RWPE1 (cell line): ENCODE measurements around the gene MXD1.
"Not testable (repeated sequence)": the region's sequence is repeated elsewhere in the genome, so short reads cannot be mapped to it uniquely, and the experiment has no call there.

Experiments
- CTCF ChIA-PET: fragments of 350-600 bp; sonication (Branson Sonifier 250); formaldehyde crosslinking; extraction: SDS; loops from one replicate; lab custom pipeline; 2021; lab: Yijun Ruan, JAX
- POLR2A ChIA-PET: fragments of 400-600 bp; formaldehyde crosslinking; extraction: SDS; loops from one replicate; lab custom pipeline; 2020; ENCODE audit warnings: antibody characterized with exemption; ENCODE audit not compliant: low non-redundant PET; lab: Yijun Ruan, JAX
- DNase-seq: peaks from one replicate; pipeline ENCODE4 v3.0.0; 2012; ENCODE audit warnings: low spot score
- H3K27ac ChIP-seq: fragments of 450-650 bp; 2 replicates; pipeline ENCODE4 v1.5.1; 2017
- CTCF ChIP-seq: fragments of 450-650 bp; conservative IDR thresholded peaks from 2 replicates; pipeline ENCODE4 v1.5.1; 2017; ENCODE audit warnings: low read depth, mild to moderate bottlenecking

MXD1 gene

GRCh38 chr2:69914950-69915945 is at the start of gene MXD1:
MXD1 (plus strand) TSS chr2:69915109; CDS start chr2:69915331, 222 bp downstream.
- no peak for DNase-seq
- ChIA-PET POLR2A (interaction anchor here (0.6 to 2.7 kb wide), 12 partner anchors 153 to 1623 kb away, joined by 3 to 18 read pairs (median 4); partner anchors contain the start of gene SNRPG), CTCF (interaction anchor here (1.0 to 1.2 kb wide), 2 partner anchors 82 to 156 kb away, joined by 3 to 6 read pairs; no protein-coding TSS in a partner anchor)
- no peak for TF ChIP-seq CTCF
- peak within 1 kb of the TSS; percentile 86 for H3K27ac ChIP-seq

- TF ChIP-seq CTCF: no peak
- ChIA-PET POLR2A (no interaction called here), CTCF (no interaction called here)
- no peak for DNase-seq
- H3K27ac ChIP-seq: no peak overlapping the region
These were observed 26.5 kb upstream of the MXD1 start for GRCh38 chr2:69888451-69888850.

DNA sequence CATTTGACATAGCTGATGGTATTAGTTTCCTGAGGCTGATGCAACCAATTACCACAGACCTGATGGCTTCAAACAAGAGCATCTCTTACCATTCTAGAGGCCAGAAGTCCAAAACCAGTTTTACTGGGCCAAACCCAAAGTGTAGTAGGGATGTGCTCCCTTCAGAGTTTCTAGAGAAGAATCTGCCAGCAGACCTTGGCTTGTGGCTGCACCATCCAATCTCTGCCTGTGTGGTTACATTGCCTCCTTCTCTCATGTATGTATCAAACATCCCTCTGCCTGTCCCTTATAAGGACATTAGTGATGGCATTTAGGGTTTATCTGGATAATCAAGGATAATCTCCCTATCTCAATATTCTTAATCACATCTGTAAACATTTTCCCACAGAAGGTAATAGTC is 25.6 kb upstream of the MXD1 start:
- H3K27ac ChIP-seq: no peak overlapping the region
- ChIA-PET CTCF (no interaction called here), POLR2A (no interaction called here)
- TF ChIP-seq CTCF: no peak
- no peak for DNase-seq

- POLR2A ChIA-PET: no interaction called here
- no peak overlapping the region for H3K27ac ChIP-seq
- no peak for TF ChIP-seq CTCF
- CTCF ChIA-PET: interaction anchor here (0.7 kb wide), 1 partner anchor 438 kb away, joined by 3 read pairs; no protein-coding TSS in a partner anchor
- no peak for DNase-seq
These were observed 24.0 kb upstream of the MXD1 start for GRCh38 chr2:69890881-69891280.

- POLR2A ChIA-PET, H3K27ac ChIP-seq, DNase-seq, CTCF ChIA-PET: not testable (repeated sequence)
These were observed 22.0 kb upstream of the MXD1 start for GRCh38 chr2:69892838-69893424.

- CTCF ChIA-PET: interaction anchor here (1.1 to 1.7 kb wide), 2 partner anchors 58 to 169 kb away, joined by 3 to 5 read pairs; no protein-coding TSS in a partner anchor
- POLR2A ChIA-PET: interaction anchor here (0.6 kb wide), 1 partner anchor 20 kb away, joined by 3 read pairs; no protein-coding TSS in a partner anchor
- TF ChIP-seq CTCF: no peak
- peak; percentile 77 for DNase-seq
- peak within 1 kb of the TSS; percentile 88 for H3K27ac ChIP-seq
These were observed 21.0 kb upstream of the MXD1 start, which contains the start of gene SNRNP27 for GRCh38 chr2:69893684-69894551. SNRNP27 (plus strand) TSS chr2:69893956; CDS start chr2:69893985, 29 bp downstream.

DNA sequence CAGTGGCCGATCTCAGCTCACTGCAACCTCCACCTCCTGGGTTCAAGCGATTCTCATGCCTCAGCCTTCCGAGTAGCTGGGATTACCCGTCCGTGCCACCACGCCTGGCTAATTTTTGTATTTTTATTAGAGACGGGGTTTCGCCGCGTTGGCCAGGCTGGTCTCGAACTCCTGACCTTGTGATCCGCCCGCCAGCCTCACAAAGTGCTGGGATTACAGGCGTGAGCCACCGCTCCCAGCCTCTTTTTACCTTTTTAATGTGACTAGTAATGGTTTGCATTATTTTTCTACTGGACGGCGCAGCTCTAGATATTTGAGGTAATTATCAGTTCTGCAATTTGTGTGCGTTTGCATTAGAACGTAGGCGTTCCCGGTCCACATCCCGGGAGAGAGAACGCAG is 20.2 kb upstream of the MXD1 start:
- peak; percentile 13 for DNase-seq
- peak overlapping the region; percentile 88 for H3K27ac ChIP-seq
- ChIA-PET POLR2A (interaction anchor here (0.6 kb wide), 1 partner anchor 19 kb away, joined by 3 read pairs; no protein-coding TSS in a partner anchor), CTCF (interaction anchor here (0.7 to 1.7 kb wide), 2 partner anchors 170 to 172 kb away, joined by 3 to 5 read pairs; no protein-coding TSS in a partner anchor)
